ENCODE results near the gene TYROBP. TPM values are rescaled to one million over a fixed set of nuclear protein-coding genes. Genes with fewer than 3 reads are reported as not detected.

The TYROBP gene
- total RNA-seq, 2 experiments from 2014 or later, result not detected

DNA sequence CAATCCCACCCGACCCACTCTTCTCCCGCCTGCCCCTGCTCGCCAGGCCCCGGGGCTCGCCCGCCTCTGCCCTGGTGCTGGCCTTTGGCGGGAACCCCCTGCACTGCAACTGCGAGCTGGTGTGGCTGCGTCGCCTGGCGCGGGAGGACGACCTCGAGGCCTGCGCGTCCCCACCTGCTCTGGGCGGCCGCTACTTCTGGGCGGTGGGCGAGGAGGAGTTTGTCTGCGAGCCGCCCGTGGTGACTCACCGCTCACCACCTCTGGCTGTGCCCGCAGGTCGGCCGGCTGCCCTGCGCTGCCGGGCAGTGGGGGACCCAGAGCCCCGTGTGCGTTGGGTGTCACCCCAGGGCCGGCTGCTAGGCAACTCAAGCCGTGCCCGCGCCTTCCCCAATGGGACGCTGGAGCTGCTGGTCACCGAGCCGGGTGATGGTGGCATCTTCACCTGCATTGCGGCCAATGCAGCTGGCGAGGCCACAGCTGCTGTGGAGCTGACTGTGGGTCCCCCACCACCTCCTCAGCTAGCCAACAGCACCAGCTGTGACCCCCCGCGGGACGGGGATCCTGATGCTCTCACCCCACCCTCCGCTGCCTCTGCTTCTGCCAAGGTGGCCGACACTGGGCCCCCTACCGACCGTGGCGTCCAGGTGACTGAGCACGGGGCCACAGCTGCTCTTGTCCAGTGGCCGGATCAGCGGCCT lies 32.1 kb upstream of the TYROBP start:
- DNase-seq (no peak), ATAC-seq (no peak)
- Mint-ChIP-seq H3K27me3 (no peaks in the 10 kb centered on the region), H3K4me1 (peaks cover 24% of the 10 kb centered on the region), H3K4me3 (no peak overlapping the region), H3K27ac (no peak overlapping the region), H3K9me3 (ENCODE audit: low read depth) (no peaks in the 10 kb centered on the region), H3K36me3 (ENCODE audit: low read depth) (peaks cover 10% of the 10 kb centered on the region)
- ChIA-PET CTCF (no interaction called here), POLR2A (no interaction called here)
- intact Hi-C loops (cut with DNase I, micrococcal nuclease), result no loop called here

- Mint-ChIP-seq H3K36me3 (ENCODE audit: low read depth) (peaks cover 10% of the 10 kb centered on the region), H3K9me3 (ENCODE audit: low read depth) (no peaks in the 10 kb centered on the region), H3K4me3 (no peak overlapping the region), H3K4me1 (peaks cover 24% of the 10 kb centered on the region), H3K27ac (no peak overlapping the region), H3K27me3 (no peaks in the 10 kb centered on the region)
- POLR2A ChIA-PET, result no interaction called here
- ATAC-seq (no peak), DNase-seq (no peak)
- intact Hi-C loops (cut with DNase I, micrococcal nuclease), result no loop called here
- CTCF ChIA-PET, result interaction anchor here (1.1 kb wide), 1 partner anchor 10 kb away, joined by 3 read pairs; no protein-coding TSS in a partner anchor
Observed at GRCh38 chr19:35939307-35940077, 31.4 kb upstream of the TYROBP start.

GRCh38 chr19:35938282-35939224 lies 30.5 kb upstream of the TYROBP start:
- no peak for DNase-seq
- H3K9me3 Mint-ChIP-seq (ENCODE audit: low read depth), result no peaks in the 10 kb centered on the region
- peaks cover 24% of the 10 kb centered on the region for H3K4me1 Mint-ChIP-seq
- ChIA-PET POLR2A (interaction anchor here (0.6 kb wide), 1 partner anchor 237 kb away, joined by 4 read pairs; no protein-coding TSS in a partner anchor), CTCF (interaction anchor here (0.9 to 1.1 kb wide), 2 partner anchors 11 to 236 kb away, joined by 3 to 5 read pairs; no protein-coding TSS in a partner anchor)
- H3K27ac Mint-ChIP-seq, result peak overlapping the region; percentile 2
- no peak for ATAC-seq
- peak overlapping the region; percentile 62 for H3K4me3 Mint-ChIP-seq
- H3K36me3 Mint-ChIP-seq (ENCODE audit: low read depth), result peaks cover 6% of the 10 kb centered on the region
- intact Hi-C loops (cut with DNase I, micrococcal nuclease), result no loop called here
- no peaks in the 10 kb centered on the region for H3K27me3 Mint-ChIP-seq

- peak overlapping the region; percentile 39 for H3K27ac Mint-ChIP-seq
- DNase-seq, result no peak
- CTCF ChIA-PET, result interaction anchor here (0.6 to 1.1 kb wide), 4 partner anchors 21 to 277 kb away, joined by 3 to 5 read pairs (median 4); partner anchors contain the start of gene ZNF565
Observed at GRCh38 chr19:35937345-35938281, 29.5 kb upstream of the TYROBP start.

GRCh38 chr19:35936738-35937268 lies 28.7 kb upstream of the TYROBP start:
- ATAC-seq, result no peak
- ChIA-PET POLR2A (no interaction called here), CTCF (interaction anchor here (0.6 to 1.1 kb wide), 3 partner anchors 22 to 98 kb away, joined by 3 to 4 read pairs (median 4); no protein-coding TSS in a partner anchor)
- Mint-ChIP-seq H3K4me1 (peaks cover 27% of the 10 kb centered on the region), H3K27me3 (no peaks in the 10 kb centered on the region), H3K27ac (peak overlapping the region; percentile 39), H3K4me3 (peak overlapping the region; percentile 62), H3K36me3 (ENCODE audit: low read depth) (peaks cover 5% of the 10 kb centered on the region), H3K9me3 (ENCODE audit: low read depth) (no peaks in the 10 kb centered on the region)
- no peak for DNase-seq
- intact Hi-C loops (cut with DNase I, micrococcal nuclease), result loop anchor here in 1 of 2 experiments (1.0 kb wide), 3 partner anchors 22 to 68 kb away; no protein-coding TSS in a partner anchor

More at GRCh38 chr19:35937345-35938281, 29.5 kb upstream of the TYROBP start:
- Mint-ChIP-seq H3K4me3 (peak overlapping the region; percentile 62), H3K4me1 (peaks cover 24% of the 10 kb centered on the region), H3K27me3 (no peaks in the 10 kb centered on the region), H3K36me3 (ENCODE audit: low read depth) (peaks cover 6% of the 10 kb centered on the region), H3K9me3 (ENCODE audit: low read depth) (no peaks in the 10 kb centered on the region)
- POLR2A ChIA-PET, result interaction anchor here (0.6 kb wide), 1 partner anchor 236 kb away, joined by 4 read pairs; no protein-coding TSS in a partner anchor
- intact Hi-C loops (cut with DNase I, micrococcal nuclease), result no loop called here
- ATAC-seq, result no peak

DNA sequence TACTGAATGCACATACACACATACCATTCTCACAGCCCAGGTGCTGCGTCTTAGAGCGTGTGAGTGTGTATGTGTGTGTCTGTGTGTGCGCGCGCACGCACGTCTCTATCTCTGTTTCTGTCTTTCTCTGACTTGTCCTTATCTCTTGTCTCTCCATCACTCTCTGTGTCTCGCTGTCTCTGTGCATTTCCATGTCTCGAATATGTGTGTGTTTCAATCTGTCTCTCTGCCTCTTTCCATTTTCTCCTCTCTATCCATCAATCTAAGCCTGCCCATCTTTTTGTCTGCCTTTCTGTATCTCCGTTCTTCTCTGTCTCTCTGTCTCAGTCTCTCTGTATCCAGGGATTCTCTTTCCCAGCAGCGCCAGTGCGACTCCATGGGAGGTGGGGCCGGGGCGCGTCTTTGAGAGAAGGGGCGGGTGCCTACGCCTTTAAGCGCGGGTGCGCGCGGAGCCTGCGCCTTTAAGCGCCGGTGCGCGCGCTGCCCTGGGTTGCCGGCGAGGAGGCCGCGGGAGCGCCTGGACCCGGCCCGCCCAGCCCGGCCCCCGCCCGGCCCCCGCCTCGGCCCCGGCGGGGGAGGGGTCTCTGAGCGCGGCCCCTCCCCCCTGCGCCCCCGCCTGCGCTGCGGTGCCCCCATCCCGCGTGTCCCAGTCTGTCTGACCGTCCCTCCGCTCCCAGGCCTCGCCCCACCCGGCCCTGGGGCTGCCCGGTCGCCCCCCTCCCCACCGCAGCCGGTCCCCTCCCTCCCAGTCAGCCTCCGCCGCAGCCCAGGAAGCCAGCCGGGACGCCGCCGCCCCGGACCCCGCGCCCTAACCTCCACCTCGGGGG lies 28.0 kb upstream of the TYROBP start, which contains the start of gene LRFN3:
Gene LRFN3, plus strand, starts transcription at position 464 of the 827 bp plus-strand sequence. CDS start 3,052 bp downstream, outside the sequence.
- DNase-seq (peak; percentile 81), ATAC-seq (peak; percentile 28)
- Mint-ChIP-seq H3K36me3 (ENCODE audit: low read depth) (peaks cover 5% of the 10 kb centered on the region), H3K27ac (peak within 1 kb of the TSS; percentile 81), H3K4me1 (peaks cover 30% of the 10 kb centered on the region), H3K27me3 (no peaks in the 10 kb centered on the region), H3K4me3 (peak within 1 kb of the TSS; percentile 84), H3K9me3 (ENCODE audit: low read depth) (no peaks in the 10 kb centered on the region)
- ChIA-PET POLR2A (no interaction called here), CTCF (interaction anchor here (0.6 to 5.7 kb wide), 2 partner anchors 45 to 54 kb away, joined by 4 to 52 read pairs; no protein-coding TSS in a partner anchor)
- intact Hi-C loops (cut with DNase I, micrococcal nuclease), result loop anchor here in 1 of 2 experiments (1.0 kb wide), 3 partner anchors 23 to 67 kb away; no protein-coding TSS in a partner anchor

GRCh38 chr19:35932291-35932936 lies 24.3 kb upstream of the TYROBP start:
- no peaks in the 10 kb centered on the region for H3K27me3 Mint-ChIP-seq
- peaks cover 30% of the 10 kb centered on the region for H3K4me1 Mint-ChIP-seq
- ChIA-PET CTCF (interaction anchor here (0.7 to 5.7 kb wide), 11 partner anchors 20 to 238 kb away, joined by 3 to 52 read pairs (median 3); partner anchors contain the start of genes ALKBH6 and LIN37), POLR2A (interaction anchor here (0.6 to 1.0 kb wide), 2 partner anchors 184 to 197 kb away, joined by 3 read pairs; partner anchors contain the start of gene LIN37)
- no peak overlapping the region for H3K27ac Mint-ChIP-seq
- H3K4me3 Mint-ChIP-seq, result no peak overlapping the region
- H3K36me3 Mint-ChIP-seq (ENCODE audit: low read depth), result no peaks in the 10 kb centered on the region
- ATAC-seq, result no peak
- no peaks in the 10 kb centered on the region for H3K9me3 Mint-ChIP-seq (ENCODE audit: low read depth)
- intact Hi-C loops (cut with DNase I, micrococcal nuclease), result loop anchor here in 1 of 2 experiments (5.0 kb wide), 1 partner anchor 385 kb away; the partner anchor contains the start of gene TMEM147
- no peak for DNase-seq

GRCh38 chr19:35931874-35932202 lies 23.7 kb upstream of the TYROBP start:
- peak overlapping the region; percentile 40 for H3K4me3 Mint-ChIP-seq
- no peaks in the 10 kb centered on the region for H3K27me3 Mint-ChIP-seq
- no peaks in the 10 kb centered on the region for H3K9me3 Mint-ChIP-seq (ENCODE audit: low read depth)
- ChIA-PET CTCF (interaction anchor here (0.7 to 5.7 kb wide), 12 partner anchors 20 to 421 kb away, joined by 3 to 52 read pairs (median 4); partner anchors contain the start of genes ALKBH6 and LIN37), POLR2A (interaction anchor here (0.6 to 1.1 kb wide), 8 partner anchors 11 to 230 kb away, joined by 3 to 5 read pairs (median 4); partner anchors contain the start of genes APLP1, IGFLR1, LIN37 and NFKBID)
- DNase-seq (no peak), ATAC-seq (peak; percentile 1)
- H3K27ac Mint-ChIP-seq, result no peak overlapping the region
- intact Hi-C loops (cut with DNase I, micrococcal nuclease), result loop anchor here (1.0 to 5.0 kb wide), 22 partner anchors 32 to 385 kb away; partner anchors contain the start of genes ALKBH6 (in 1 of the 2), ARHGAP33 (in 1 of the 2), COX6B1 (in 1 of the 2) and LIN37 (in 1 of the 2)
- H3K4me1 Mint-ChIP-seq, result peaks cover 26% of the 10 kb centered on the region
- no peaks in the 10 kb centered on the region for H3K36me3 Mint-ChIP-seq (ENCODE audit: low read depth)

Data from activated CD4-positive, alpha-beta T cell treated with anti-CD3 and anti-CD28 coated beads for 36 hours (primary cell).